ENCODE measurements around the gene NDST3.

GRCh38 chr4:118046323-118046722, 12.0 kb downstream of the NDST3 start:
- TF ChIP-seq CTCF (IDR thresholded peaks at IDR 0.05; ENCODE audit: low read depth, low read length, missing input control) (no peak), SP1 (IDR thresholded peaks at IDR 0.05) (no peak), GABPA (IDR thresholded peaks at IDR 0.05 in 1 of 2, conservative IDR thresholded peaks at IDR 0.05 in 1 of 2) (no peak)

Data from liver (tissue), 3 donors.